Liver (tissue), 9 donors: ENCODE measurements around the gene MRGPRX2. TPM values are rescaled to one million over a fixed set of nuclear protein-coding genes. Genes with fewer than 3 reads are reported as not detected.
A peak's percentile ranks its signal among the peaks of the same experiment; 100 is the strongest.

Source experiments
- DNase-seq: peaks from one replicate; pipeline ENCODE4 v3.0.0-alpha.2; 2017; ENCODE audit warnings: low spot score
- H3K27ac ChIP-seq, 2 donors: one replicate each; pipeline ENCODE4 v1.7.0; 2013; ENCODE audit warnings: inconsistent platforms in 2 of 2, low read length in 2 of 2, control low read depth in 1 of 2, low read depth in 1 of 2, mild to moderate bottlenecking in 1 of 2
- H3K27me3 ChIP-seq, 4 donors: one replicate each; pipeline versions ENCODE4 v1.6.1 to v1.7.0; 2013; ENCODE audit warnings: low read length in 3 of 4, inconsistent platforms in 1 of 4, mild to moderate bottlenecking in 1 of 4, moderate library complexity in 1 of 4; ENCODE audit not compliant: control insufficient read depth in 4 of 4, insufficient read depth in 4 of 4
- H3K36me3 ChIP-seq, 4 donors: one replicate each; pipeline versions ENCODE4 v1.6.1 to v1.7.0; 2013; ENCODE audit warnings: low read length in 3 of 4, mild to moderate bottlenecking in 3 of 4, low read depth in 1 of 4, moderate library complexity in 1 of 4; ENCODE audit not compliant: control insufficient read depth in 4 of 4, insufficient read depth in 3 of 4
- H3K4me1 ChIP-seq, 4 donors: one replicate each; pipeline versions ENCODE4 v1.6.1 to v1.7.0; 2013; ENCODE audit warnings: low read length in 3 of 4, mild to moderate bottlenecking in 3 of 4, moderate library complexity in 1 of 4; ENCODE audit not compliant: control insufficient read depth in 4 of 4, insufficient read depth in 4 of 4
- H3K4me3 ChIP-seq, 3 donors: one replicate each; pipeline versions ENCODE4 v1.6.1 to v1.7.0; 2013; ENCODE audit warnings: low read length in 3 of 3, control low read depth in 1 of 3, low read depth in 1 of 3, mild to moderate bottlenecking in 1 of 3
- H3K9ac ChIP-seq, 2 donors: one replicate each; pipeline ENCODE4 v1.7.0; 2013; ENCODE audit warnings: low read length in 2 of 2, mild to moderate bottlenecking in 2 of 2, moderate library complexity in 2 of 2, control low read depth in 1 of 2, low read depth in 1 of 2
- H3K9me3 ChIP-seq, 4 donors: one replicate each; pipeline versions ENCODE4 v1.6.1 to v1.7.0; 2013; ENCODE audit warnings: low read length in 3 of 4; ENCODE audit not compliant: control insufficient read depth in 4 of 4
- EGR1 ChIP-seq, 2 donors: IDR thresholded peaks; 2 replicates each; pipeline ENCODE4 v1.6.1; 2016 to 2018; ENCODE audit warnings: antibody characterized with exemption in 2 of 2, low read depth in 2 of 2
- FOXA1 ChIP-seq: IDR thresholded peaks from 2 replicates; pipeline ENCODE4 v1.6.1; 2016; ENCODE audit warnings: antibody characterized with exemption
- GABPA ChIP-seq, 2 donors: IDR thresholded peaks in 1 of 2; conservative IDR thresholded peaks in 1 of 2; 2 replicates each; pipeline ENCODE4 v1.6.1; 2016; ENCODE audit warnings: antibody characterized with exemption in 2 of 2, mild to moderate bottlenecking in 1 of 2, moderate library complexity in 1 of 2
- HNF4A ChIP-seq, 2 donors: conservative IDR thresholded peaks; 2 replicates each; pipeline ENCODE4 v1.6.1; 2016; ENCODE audit warnings: antibody characterized with exemption in 2 of 2, mild to moderate bottlenecking in 2 of 2
- NR2F2 ChIP-seq: IDR thresholded peaks from 2 replicates; pipeline ENCODE4 v1.6.1; 2016; ENCODE audit warnings: antibody characterized with exemption
- RAD21 ChIP-seq, 2 donors: IDR thresholded peaks; 2 replicates each; pipeline ENCODE4 v1.6.1; 2016; ENCODE audit warnings: antibody characterized with exemption in 2 of 2, mild to moderate bottlenecking in 2 of 2
- SP1 ChIP-seq: IDR thresholded peaks from 2 replicates; pipeline ENCODE4 v1.6.1; 2018; ENCODE audit warnings: antibody characterized with exemption, mild to moderate bottlenecking
- TAF1 ChIP-seq: conservative IDR thresholded peaks from 2 replicates; pipeline ENCODE4 v1.6.1; 2016; ENCODE audit warnings: antibody characterized with exemption, mild to moderate bottlenecking
- YY1 ChIP-seq: IDR thresholded peaks from 2 replicates; pipeline ENCODE4 v1.6.1; 2016; ENCODE audit warnings: antibody characterized with exemption, mild to moderate bottlenecking
- WGBS: extraction: QIAGEN DNeasy Blood & Tissue Kit; methylation state at CpG from one replicate; pipeline ENCODE4 v1.1.7; 2013; 5-methylcytosine and 5-hydroxymethylcytosine counted together
- polyA plus RNA-seq, 2 donors: library from polyadenylated mRNA; stranded (reverse) in 1 of 2; unstranded in 1 of 2; fragments of 200-250 nt in 1 of 2; fragments of >200 nt in 1 of 2; fragmentation: Nextera tagmentation in 1 of 2; extraction: Ambion mirVana in 1 of 2; gene quantifications; one replicate each; pipeline versions ENCODE4 v1.2.1 to v1.2.3, GENCODE V29; 2013 to 2015
- total RNA-seq, 2 donors: library from RNA; depleted of rRNA; stranded (reverse); fragments of >200 nt; gene quantifications; one replicate each; pipeline ENCODE4 v1.2.3, GENCODE V29; 2014
- TF ChIP-seq, protein P1 (sequence below): IDR thresholded peaks from 2 replicates; pipeline ENCODE4 v1.6.1; 2016; ENCODE audit warnings: antibody characterized with exemption
- TF ChIP-seq, protein P2 (sequence below): IDR thresholded peaks from 2 replicates; pipeline ENCODE4 v1.6.1; 2016; ENCODE audit warnings: antibody characterized with exemption, mild to moderate bottlenecking
- TF ChIP-seq, protein P3 (sequence below): IDR thresholded peaks from 2 replicates; pipeline ENCODE4 v1.6.1; 2016; ENCODE audit warnings: antibody characterized with exemption
- TF ChIP-seq, protein P4 (sequence below): IDR thresholded peaks from 2 replicates; pipeline ENCODE4 v1.6.1; 2016; ENCODE audit warnings: antibody characterized with exemption
- donor health status: healthy.
- donor health status: healthy.
- donor health status: healthy.
- donor health status: healthy.
- donor health status: healthy.

Gene MRGPRX2
- total and polyA plus RNA-seq, 4 donors = not detected

DNA sequence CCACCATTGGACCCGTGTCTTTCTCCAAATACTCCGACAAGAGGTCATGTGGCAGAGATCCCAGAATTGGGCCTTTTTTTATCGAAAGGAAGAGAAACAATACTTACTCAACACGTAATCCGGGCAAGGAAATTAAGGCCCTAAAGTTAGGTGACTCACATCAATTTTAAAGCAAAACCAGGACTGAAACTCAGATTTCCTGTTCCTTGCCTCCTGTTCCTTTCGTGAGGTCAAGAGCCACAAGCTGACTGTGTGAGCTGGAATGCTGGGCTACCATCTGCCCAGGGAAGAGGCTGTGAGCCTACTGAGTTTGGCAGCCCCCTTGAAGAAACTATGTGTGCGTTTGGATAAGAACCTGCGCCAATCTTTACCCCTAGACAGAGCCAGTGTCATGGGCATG, 27.1 kb upstream of the MRGPRX2 start:
- TF ChIP-seq, protein P1, sequence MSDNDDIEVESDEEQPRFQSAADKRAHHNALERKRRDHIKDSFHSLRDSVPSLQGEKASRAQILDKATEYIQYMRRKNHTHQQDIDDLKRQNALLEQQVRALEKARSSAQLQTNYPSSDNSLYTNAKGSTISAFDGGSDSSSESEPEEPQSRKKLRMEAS = no peak
- peak; percentile 26 for TF ChIP-seq NR2F2
- Histone ChIP-seq H3K4me3 (no peak overlapping the region), H3K9ac (no peak overlapping the region), H3K27ac (no peak overlapping the region), H3K36me3 (no peaks in the 10 kb centered on the region), H3K4me1 (no peaks in the 10 kb centered on the region), H3K9me3 (no peaks in the 10 kb centered on the region), H3K27me3 (peaks cover 0 to 3% (median 0%) of the 10 kb centered on the region in 4 donors)
- 76% methylated on average over 8 of the region's 8 CpGs for WGBS
- no peak for DNase-seq

DNA sequence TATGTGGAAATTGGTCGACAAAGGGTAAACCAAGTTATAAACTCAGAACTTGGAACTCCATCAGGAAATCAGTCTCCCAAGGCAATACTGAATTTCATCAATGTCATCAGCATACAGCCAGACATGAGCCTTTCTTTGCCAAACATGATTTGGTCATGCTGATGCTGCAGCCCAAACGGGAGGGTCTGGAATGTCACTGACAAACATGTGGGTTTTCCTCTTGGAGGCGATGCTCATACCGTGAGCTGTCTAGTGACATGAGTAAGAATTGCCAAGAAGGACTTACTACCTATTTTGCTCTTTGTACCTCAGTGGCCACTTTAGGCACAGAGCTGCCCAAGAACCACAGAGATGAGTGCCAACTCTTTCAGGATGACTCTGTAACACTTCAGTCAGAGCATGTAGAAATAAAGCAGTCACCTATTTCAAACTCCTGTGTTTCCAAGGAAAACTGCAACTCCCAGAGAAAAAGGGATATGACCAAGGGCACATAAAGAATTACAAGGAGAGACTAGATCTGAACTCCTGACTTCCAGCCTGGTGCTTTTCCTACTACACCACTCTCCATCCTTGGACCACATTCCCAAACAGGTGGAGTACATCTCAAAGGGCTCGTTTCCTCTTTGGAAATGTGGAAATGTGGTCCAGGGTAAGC, 24.3 kb upstream of the MRGPRX2 start:
- Histone ChIP-seq H3K9ac (no peak overlapping the region), H3K27me3 (peaks cover 0 to 3% (median 0%) of the 10 kb centered on the region in 4 donors), H3K27ac (no peak overlapping the region), H3K9me3 (no peaks in the 10 kb centered on the region), H3K4me3 (no peak overlapping the region), H3K4me1 (no peaks in the 10 kb centered on the region), H3K36me3 (no peaks in the 10 kb centered on the region)
- no peak for DNase-seq
- 74% methylated on average over 5 of the region's 5 CpGs for WGBS
- TF ChIP-seq, protein P2, sequence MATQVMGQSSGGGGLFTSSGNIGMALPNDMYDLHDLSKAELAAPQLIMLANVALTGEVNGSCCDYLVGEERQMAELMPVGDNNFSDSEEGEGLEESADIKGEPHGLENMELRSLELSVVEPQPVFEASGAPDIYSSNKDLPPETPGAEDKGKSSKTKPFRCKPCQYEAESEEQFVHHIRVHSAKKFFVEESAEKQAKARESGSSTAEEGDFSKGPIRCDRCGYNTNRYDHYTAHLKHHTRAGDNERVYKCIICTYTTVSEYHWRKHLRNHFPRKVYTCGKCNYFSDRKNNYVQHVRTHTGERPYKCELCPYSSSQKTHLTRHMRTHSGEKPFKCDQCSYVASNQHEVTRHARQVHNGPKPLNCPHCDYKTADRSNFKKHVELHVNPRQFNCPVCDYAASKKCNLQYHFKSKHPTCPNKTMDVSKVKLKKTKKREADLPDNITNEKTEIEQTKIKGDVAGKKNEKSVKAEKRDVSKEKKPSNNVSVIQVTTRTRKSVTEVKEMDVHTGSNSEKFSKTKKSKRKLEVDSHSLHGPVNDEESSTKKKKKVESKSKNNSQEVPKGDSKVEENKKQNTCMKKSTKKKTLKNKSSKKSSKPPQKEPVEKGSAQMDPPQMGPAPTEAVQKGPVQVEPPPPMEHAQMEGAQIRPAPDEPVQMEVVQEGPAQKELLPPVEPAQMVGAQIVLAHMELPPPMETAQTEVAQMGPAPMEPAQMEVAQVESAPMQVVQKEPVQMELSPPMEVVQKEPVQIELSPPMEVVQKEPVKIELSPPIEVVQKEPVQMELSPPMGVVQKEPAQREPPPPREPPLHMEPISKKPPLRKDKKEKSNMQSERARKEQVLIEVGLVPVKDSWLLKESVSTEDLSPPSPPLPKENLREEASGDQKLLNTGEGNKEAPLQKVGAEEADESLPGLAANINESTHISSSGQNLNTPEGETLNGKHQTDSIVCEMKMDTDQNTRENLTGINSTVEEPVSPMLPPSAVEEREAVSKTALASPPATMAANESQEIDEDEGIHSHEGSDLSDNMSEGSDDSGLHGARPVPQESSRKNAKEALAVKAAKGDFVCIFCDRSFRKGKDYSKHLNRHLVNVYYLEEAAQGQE = no peak
- TF ChIP-seq, protein P3, sequence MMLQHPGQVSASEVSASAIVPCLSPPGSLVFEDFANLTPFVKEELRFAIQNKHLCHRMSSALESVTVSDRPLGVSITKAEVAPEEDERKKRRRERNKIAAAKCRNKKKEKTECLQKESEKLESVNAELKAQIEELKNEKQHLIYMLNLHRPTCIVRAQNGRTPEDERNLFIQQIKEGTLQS = no peak
- TF ChIP-seq NR2F2 (no peak), SP1 (no peak), FOXA1 (no peak), HNF4A (conservative IDR thresholded peaks at IDR 0.05) (no peak), GABPA (IDR thresholded peaks at IDR 0.05 in 1 of 2, conservative IDR thresholded peaks at IDR 0.05 in 1 of 2) (no peak), TAF1 (no peak), YY1 (no peak), EGR1 (IDR thresholded peaks at IDR 0.05; ENCODE audit: low read depth in 2 of 2) (no peak), RAD21 (IDR thresholded peaks at IDR 0.05) (no peak)
- TF ChIP-seq, protein P4, sequence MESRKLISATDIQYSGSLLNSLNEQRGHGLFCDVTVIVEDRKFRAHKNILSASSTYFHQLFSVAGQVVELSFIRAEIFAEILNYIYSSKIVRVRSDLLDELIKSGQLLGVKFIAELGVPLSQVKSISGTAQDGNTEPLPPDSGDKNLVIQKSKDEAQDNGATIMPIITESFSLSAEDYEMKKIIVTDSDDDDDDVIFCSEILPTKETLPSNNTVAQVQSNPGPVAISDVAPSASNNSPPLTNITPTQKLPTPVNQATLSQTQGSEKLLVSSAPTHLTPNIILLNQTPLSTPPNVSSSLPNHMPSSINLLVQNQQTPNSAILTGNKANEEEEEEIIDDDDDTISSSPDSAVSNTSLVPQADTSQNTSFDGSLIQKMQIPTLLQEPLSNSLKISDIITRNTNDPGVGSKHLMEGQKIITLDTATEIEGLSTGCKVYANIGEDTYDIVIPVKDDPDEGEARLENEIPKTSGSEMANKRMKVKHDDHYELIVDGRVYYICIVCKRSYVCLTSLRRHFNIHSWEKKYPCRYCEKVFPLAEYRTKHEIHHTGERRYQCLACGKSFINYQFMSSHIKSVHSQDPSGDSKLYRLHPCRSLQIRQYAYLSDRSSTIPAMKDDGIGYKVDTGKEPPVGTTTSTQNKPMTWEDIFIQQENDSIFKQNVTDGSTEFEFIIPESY = no peak
- TF ChIP-seq, protein P1 = no peak
